GM19452 (cell line): Measurements from ENCODE around the gene ABRACL.
A peak's percentile ranks its signal among the peaks of the same experiment; 100 is the strongest.
"Not testable (repeated sequence)": the region's sequence is repeated elsewhere in the genome, so short reads cannot be mapped to it uniquely, and the experiment has no call there.

Source experiments
- ATAC-seq: cut with Tn5 transposase; IDR thresholded peaks from one replicate; pipeline ENCODE4 v1.9.1; 2021; ENCODE audit not compliant: unreplicated experiment

ABRACL gene

GRCh38 chr6:139010674-139011073 lies 17.9 kb upstream of the ABRACL start:
- no peak for ATAC-seq

GRCh38 chr6:139011980-139012379 lies 16.6 kb upstream of the ABRACL start:
- ATAC-seq, result no peak

GRCh38 chr6:139013185-139013800 lies 15.3 kb upstream of the ABRACL start:
- ATAC-seq, result no peak

GRCh38 chr6:139014945-139015344 lies 13.6 kb upstream of the ABRACL start:
- no peak for ATAC-seq

GRCh38 chr6:139016337-139017213 lies 12.0 kb upstream of the ABRACL start:
- peak; percentile 51 for ATAC-seq

GRCh38 chr6:139017227-139017626 lies 11.3 kb upstream of the ABRACL start:
- no peak for ATAC-seq

- ATAC-seq, result no peak
Measured at GRCh38 chr6:139019722-139020121, 8.8 kb upstream of the ABRACL start.

- ATAC-seq, result no peak
Measured at GRCh38 chr6:139020689-139021088, 7.9 kb upstream of the ABRACL start.

- ATAC-seq, result not testable (repeated sequence)
Measured at GRCh38 chr6:139025416-139025815, 3.1 kb upstream of the ABRACL start.

- ATAC-seq, result no peak
Measured at GRCh38 chr6:139027620-139028182, 844 bp upstream of the ABRACL start.

- ATAC-seq, result peak; percentile 6
Measured at GRCh38 chr6:139028215-139028657, 309 bp upstream of the ABRACL start.

GRCh38 chr6:139029470-139030227 lies 1.1 kb downstream of the ABRACL start:
- peak; percentile 26 for ATAC-seq

GRCh38 chr6:139030228-139030963 lies 1.9 kb downstream of the ABRACL start:
- ATAC-seq, result peak; percentile 47

- no peak for ATAC-seq
Measured at GRCh38 chr6:139037490-139037889, 8.9 kb downstream of the ABRACL start.

GRCh38 chr6:139044250-139044649 lies 15.7 kb downstream of the ABRACL start:
- no peak for ATAC-seq

GRCh38 chr6:139047677-139048076 lies 19.1 kb downstream of the ABRACL start:
- ATAC-seq, result no peak

GRCh38 chr6:139048912-139049311 lies 20.4 kb downstream of the ABRACL start:
- ATAC-seq, result not testable (repeated sequence)

- ATAC-seq, result not testable (repeated sequence)
Measured at GRCh38 chr6:139050131-139050769, 21.7 kb downstream of the ABRACL start.

GRCh38 chr6:139050770-139051313 lies 22.3 kb downstream of the ABRACL start:
- no peak for ATAC-seq
